Measurements from ENCODE around the gene ZNHIT6.
"Not testable (repeated sequence)": the region's sequence is repeated elsewhere in the genome, so short reads cannot be mapped to it uniquely, and the experiment has no call there.

The ZNHIT6 gene

GRCh38 chr1:85672031-85672660 is 36.1 kb downstream of the ZNHIT6 start:
- DNase-seq (ENCODE audit: low spot score) = no peak

DNA sequence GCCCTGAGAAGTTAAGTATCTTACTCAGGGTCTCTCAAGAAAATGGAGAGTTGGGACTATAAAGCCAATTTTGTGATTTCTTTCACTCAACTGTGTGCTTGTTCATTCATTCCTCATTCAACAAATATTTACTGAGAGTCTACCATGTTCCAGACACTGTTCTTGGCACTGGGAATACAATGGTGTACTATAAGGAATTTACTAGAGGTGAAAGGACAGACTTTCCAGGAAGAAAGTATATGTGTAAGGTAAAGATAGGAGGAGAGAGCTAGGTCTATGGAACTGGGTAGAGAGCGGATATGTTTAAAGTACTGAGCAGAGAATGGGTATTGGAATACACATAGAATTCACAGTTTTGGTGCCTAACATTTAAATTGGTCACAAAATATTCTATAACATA is 42.3 kb downstream of the ZNHIT6 start:
- no peak for DNase-seq (ENCODE audit: low spot score)

DNA sequence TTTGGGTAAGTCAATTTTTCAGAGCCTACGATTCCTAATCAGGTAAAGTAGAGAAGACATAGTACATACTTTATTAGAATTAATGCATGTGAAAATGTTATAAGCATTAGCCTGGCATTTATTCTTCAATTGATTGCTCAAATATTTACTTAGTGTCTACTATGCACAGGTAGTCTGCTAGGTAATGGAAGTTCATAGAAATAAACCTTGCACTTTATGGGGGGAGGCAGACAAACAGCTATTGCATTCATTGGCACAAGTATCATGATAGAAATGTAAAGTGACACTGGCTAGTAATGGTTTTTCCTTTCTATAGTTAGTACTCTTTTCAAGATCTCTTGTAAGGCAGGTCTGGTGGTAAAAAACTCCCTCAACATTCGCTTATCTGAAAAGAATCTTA is 44.9 kb downstream of the ZNHIT6 start:
- no peak for DNase-seq (ENCODE audit: low spot score)

- DNase-seq (ENCODE audit: low spot score) = no peak
These were observed 46.5 kb downstream of the ZNHIT6 start for GRCh38 chr1:85661767-85662166.

DNA sequence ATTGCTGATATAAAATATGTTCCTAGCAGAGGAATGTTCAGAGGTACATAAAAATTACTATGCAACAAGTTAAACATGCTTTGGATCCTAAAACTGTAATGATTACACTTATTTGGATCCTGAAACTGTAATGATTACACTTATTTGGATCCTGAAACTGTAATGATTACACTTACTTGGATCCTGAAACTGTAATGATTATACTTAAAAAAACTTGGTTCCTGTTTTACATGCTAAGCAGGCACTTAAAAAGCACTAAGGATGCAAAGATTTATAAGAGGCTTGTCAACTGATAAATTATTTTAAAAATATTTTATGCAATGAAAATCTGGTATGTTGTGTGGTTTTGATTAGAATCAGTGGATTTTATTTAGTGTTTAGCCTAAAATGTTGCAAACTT is 47.7 kb downstream of the ZNHIT6 start:
- no peak for DNase-seq (ENCODE audit: low spot score)

DNA sequence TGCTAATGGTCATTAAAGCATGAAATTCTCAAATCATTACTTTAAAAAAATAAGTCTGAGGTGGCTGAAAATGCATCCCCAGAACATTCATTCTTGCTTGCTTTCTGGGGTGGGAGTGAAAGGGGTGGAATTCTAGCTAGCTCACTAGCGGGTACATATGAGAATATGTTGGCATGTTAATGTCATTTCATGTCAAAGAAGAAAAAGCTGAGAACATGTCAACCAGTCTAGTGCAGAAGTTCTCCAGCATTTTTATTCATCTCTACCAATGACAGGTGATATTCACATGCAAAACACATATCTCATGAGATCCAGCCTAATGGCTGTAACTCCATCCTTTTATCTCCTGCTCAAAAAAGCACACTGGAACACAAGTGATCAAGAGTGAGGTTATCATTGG is 49.1 kb downstream of the ZNHIT6 start:
- no peak for DNase-seq (ENCODE audit: low spot score)

- no peak for DNase-seq (ENCODE audit: low spot score)
These were observed 51.3 kb downstream of the ZNHIT6 start for GRCh38 chr1:85656948-85657347.

- DNase-seq (ENCODE audit: low spot score) = no peak
These were observed 52.0 kb downstream of the ZNHIT6 start for GRCh38 chr1:85656256-85656655.

DNA sequence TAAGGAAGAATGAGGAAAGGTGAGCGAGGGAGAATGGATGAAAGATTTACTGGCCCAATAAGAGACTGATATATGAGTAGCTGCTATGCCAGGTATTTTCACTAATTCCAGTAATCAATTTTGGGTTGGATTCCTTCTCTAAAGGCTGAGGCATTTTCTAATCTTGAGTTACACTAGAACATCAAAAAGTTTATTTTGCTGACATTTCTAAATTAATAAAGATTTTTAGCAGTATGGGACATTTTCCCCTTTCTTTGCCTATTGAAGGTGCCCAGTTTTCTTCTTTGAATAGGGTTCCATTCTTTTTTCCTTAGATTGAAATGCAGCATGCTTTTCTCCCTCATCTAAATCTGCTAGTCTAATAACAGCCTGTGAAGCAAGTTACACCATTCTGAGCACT is 52.9 kb downstream of the ZNHIT6 start:
- no peak for DNase-seq (ENCODE audit: low spot score)

DNA sequence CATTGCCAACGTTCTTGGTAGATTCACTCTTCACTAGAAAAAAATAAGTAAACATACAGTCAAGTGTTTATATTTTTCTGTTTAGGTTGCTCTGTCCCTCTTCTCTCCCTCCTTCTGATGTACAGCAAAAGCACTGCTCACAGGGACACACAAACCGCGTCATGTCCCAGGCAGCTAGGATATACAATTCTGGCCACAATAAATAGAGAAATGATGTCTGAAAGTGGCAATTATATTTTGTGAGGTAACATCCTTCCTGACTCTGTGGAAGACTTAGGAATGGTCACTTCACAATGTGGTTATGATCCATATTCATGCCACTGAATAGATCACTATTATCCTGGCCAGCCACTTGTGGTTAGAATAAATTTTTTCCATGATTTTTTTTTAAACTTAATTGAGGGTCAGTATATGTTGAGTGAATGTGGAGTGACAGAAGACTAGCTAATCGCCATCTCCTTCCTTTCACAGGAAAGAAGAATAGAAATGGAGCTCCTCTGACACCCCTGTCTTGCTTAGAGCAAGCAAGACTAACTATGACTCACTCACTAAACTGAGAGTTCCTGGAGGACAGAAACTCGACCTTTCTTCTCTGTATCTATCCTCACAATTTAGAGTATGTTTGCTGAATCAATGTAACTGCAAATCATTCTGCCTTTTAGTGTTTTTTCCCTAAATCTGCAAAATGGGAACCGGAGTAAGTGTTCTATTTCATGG is 54.0 kb downstream of the ZNHIT6 start:
- DNase-seq (ENCODE audit: low spot score) = no peak

- DNase-seq (ENCODE audit: low spot score) = no peak
These were observed 55.9 kb downstream of the ZNHIT6 start for GRCh38 chr1:85652327-85652726.

DNA sequence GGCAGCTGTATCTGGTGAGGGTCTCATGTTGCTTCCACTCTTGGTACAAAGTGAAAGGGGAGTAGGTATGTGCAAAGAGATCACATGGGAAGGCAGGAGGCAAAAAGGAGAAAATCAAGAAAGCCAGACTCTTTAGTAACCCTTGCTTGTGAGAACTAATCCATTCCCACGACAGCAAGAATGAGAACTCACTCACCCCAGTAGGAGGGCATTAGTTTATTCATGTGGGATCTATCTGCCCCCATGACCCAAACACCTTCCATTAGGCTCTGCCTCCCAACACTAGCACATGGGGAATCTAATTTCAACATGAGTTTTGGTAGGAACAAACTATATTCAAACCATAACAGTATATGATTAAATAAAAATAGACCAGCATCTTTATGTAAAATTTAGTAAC is 57.6 kb downstream of the ZNHIT6 start:
- no peak for DNase-seq (ENCODE audit: low spot score)

- DNase-seq (ENCODE audit: low spot score) = no peak
These were observed 58.6 kb downstream of the ZNHIT6 start for GRCh38 chr1:85649591-85649990.

GRCh38 chr1:85641598-85642556 is 66.4 kb downstream of the ZNHIT6 start:
- not testable (repeated sequence) for DNase-seq (ENCODE audit: low spot score)

GRCh38 chr1:85639920-85640319 is 68.3 kb downstream of the ZNHIT6 start:
- not testable (repeated sequence) for DNase-seq (ENCODE audit: low spot score)

DNA sequence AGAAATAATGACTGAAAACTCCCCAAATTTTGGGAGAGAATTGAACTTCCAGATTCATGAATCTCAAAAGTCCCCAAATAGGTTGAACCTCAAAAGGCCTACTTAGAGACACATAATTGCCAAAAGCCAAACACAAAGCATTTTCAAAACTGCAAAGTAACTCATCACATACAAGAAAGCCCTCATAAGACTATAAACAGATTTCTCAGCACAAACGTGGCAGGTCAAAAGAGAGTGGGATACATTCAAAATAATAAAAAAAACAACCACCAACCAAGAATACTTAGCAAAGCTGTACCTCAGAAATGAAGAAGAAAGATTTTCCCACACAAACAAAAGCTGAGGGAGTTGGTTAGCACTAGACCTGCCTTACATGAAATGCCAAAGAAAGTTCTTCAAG is 69.8 kb downstream of the ZNHIT6 start:
- no peak for DNase-seq (ENCODE audit: low spot score)

GRCh38 chr1:85630493-85630892 is 77.7 kb downstream of the ZNHIT6 start:
- DNase-seq (ENCODE audit: low spot score) = no peak

GRCh38 chr1:85629532-85629920 is 78.7 kb downstream of the ZNHIT6 start:
- no peak for DNase-seq (ENCODE audit: low spot score)

GRCh38 chr1:85628791-85629531 is 79.3 kb downstream of the ZNHIT6 start:
- DNase-seq (ENCODE audit: low spot score) = no peak

- no peak for DNase-seq (ENCODE audit: low spot score)
These were observed 81.4 kb downstream of the ZNHIT6 start for GRCh38 chr1:85626818-85627217.

DNA sequence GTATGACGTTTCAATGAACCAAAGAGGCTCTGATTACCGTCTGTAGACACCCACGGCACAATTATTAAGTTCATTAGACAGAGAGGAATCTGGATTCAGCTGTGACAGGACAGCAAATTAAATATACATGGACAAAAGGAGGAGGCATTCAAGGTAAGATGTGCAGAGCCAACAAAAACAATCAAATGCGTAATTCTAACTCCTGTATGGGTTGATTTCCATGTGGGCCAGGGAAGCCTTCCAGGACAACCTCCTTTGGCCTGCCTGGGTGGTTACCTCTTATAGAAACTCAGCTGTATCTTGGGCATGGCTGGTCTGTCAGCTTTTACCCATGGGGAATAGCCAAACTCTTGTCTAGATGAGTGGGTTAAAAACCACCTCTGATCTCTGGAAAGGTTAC is 83.9 kb downstream of the ZNHIT6 start:
- no peak for DNase-seq (ENCODE audit: low spot score)

DNA sequence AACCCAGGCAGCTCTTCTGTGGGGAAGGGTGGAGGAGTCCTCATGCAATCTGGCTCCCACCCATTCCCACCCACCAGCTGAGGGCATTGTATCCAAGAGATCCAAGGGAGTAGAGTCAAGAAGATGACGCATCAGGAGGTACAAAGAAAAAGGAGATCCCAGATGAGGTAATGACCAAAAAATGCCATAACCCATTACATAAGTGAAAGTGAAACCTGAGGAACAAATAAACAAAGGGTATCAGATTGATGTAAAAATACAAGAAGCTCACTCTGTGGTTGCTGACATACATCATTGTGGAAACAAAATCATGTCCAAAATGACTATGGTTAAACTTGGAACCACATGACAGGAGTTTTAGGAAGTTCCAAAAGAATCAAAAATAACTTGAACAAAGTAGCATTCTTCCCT is 85.2 kb downstream of the ZNHIT6 start:
- DNase-seq (ENCODE audit: low spot score) = no peak
